Ovary (tissue), 3 donors: Measurements from ENCODE around the gene THBS3.

ENCODE experiments used
- EP300 ChIP-seq: sonication (generic); formaldehyde crosslinking; IDR thresholded peaks from one replicate; pipeline ENCODE4 v1.6.1; 2017; ENCODE audit warnings: antibody characterized with exemption
- POLR2A ChIP-seq: fragments of 450-650 bp; IDR thresholded peaks from one replicate; pipeline ENCODE4 v1.6.1; 2017; ENCODE audit warnings: antibody characterized with exemption, mild to moderate bottlenecking, moderate library complexity
- TF ChIP-seq, protein P1 (sequence below), 3 donors: fragments of 450-650 bp in 2 of 3; fragments of 200-600 bp in 1 of 3; IDR thresholded peaks; one replicate each; pipeline versions ENCODE4 v1.5.1 to v1.8.0; 2016 to 2022; ENCODE audit warnings: antibody characterized with exemption in 3 of 3, mild to moderate bottlenecking in 1 of 3
- donor health status: DM: no; HTN: no; CAD: no.

DNA sequence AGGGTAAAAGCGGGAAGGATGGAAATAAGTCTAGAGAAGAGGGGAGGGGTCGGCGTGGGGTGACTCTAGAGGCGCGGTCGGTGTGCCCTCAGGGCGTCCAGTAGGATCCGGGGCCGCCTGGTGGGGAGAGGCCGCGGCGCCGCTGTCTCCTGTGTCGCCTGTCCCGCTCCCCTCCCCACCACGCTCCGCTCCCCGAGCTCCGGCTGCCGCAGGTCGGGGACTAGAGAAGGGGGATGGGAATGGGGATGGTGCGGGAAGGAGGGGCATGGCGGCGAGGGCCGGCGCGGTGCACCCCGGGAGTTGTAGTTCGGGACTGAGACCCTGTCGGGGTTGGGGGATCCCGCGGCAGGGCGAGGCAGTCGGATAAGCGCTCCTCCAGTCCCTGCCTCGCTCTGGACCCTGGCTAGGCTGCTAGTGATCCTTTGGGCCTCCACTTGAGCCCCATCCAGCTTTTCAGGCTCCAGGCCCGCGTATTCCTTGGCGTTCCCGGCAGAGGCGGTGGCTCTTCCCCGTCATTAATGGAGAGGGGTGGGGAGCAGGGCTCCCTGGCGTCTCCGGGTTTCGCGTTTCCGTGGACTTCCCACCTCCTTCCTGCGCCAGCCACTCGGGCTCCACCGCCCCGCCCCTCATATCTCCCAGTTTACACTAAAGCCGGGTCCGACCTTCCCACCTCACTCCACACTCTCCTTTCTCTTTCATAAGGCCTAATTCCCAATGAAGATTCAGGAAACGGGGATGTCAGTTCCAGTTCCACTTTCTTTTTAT lies 47.7 kb upstream of the THBS3 start, which contains the start of gene ENTREP3:
- TF ChIP-seq EP300 (no peak), POLR2A (peak; percentile 75)
- TF ChIP-seq, protein P1, sequence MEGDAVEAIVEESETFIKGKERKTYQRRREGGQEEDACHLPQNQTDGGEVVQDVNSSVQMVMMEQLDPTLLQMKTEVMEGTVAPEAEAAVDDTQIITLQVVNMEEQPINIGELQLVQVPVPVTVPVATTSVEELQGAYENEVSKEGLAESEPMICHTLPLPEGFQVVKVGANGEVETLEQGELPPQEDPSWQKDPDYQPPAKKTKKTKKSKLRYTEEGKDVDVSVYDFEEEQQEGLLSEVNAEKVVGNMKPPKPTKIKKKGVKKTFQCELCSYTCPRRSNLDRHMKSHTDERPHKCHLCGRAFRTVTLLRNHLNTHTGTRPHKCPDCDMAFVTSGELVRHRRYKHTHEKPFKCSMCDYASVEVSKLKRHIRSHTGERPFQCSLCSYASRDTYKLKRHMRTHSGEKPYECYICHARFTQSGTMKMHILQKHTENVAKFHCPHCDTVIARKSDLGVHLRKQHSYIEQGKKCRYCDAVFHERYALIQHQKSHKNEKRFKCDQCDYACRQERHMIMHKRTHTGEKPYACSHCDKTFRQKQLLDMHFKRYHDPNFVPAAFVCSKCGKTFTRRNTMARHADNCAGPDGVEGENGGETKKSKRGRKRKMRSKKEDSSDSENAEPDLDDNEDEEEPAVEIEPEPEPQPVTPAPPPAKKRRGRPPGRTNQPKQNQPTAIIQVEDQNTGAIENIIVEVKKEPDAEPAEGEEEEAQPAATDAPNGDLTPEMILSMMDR (IDR thresholded peaks at IDR 0.05): no peak
